Measurements from ENCODE around the gene POTEJ.
"Not testable (repeated sequence)": the region's sequence is repeated elsewhere in the genome, so short reads cannot be mapped to it uniquely, and the experiment has no call there.

Gene POTEJ

DNA sequence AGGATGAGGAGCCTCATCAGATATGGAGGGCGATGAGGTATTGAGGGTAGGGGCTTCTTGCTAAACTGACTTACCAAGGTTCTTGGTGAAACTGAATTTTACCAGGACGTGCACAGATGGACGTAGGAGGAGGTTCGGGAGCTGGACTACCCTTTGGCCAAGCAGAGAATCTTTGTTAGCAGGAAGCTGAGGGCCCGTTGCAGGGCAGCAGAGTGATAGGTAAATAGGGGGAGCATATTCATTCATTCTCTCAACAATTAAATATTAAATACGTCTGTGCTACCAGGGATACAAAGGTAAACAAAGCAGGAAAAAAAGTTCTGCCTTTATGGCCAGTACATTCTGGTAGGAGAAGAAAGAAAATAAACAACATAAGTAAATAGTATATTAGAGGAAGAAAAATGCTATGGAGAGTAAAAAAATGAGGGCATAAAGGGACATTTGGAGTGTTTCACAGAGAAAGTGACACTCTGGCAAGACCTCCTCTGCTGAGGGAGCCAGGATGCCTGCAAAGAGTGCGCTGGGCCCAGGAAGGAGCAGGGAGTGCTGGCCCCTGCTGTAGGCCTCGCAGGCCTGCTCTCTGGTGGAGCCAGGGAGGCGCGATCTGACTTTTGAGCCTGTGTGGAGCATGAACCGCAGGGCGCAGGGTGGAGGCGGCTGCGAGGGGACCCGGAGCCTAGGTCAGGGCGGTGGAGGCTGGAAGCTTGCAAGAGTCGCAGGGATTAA, 2.8 kb upstream of the POTEJ start:
- not testable (repeated sequence) for DNase-seq

GRCh38 chr2:130609002-130609920, 2.0 kb upstream of the POTEJ start:
- not testable (repeated sequence) for DNase-seq

- DNase-seq, result not testable (repeated sequence)
Measured at GRCh38 chr2:130610486-130610885, 754 bp upstream of the POTEJ start.

GRCh38 chr2:130628784-130629475, 17.7 kb downstream of the POTEJ start:
- DNase-seq, result not testable (repeated sequence)

DNA sequence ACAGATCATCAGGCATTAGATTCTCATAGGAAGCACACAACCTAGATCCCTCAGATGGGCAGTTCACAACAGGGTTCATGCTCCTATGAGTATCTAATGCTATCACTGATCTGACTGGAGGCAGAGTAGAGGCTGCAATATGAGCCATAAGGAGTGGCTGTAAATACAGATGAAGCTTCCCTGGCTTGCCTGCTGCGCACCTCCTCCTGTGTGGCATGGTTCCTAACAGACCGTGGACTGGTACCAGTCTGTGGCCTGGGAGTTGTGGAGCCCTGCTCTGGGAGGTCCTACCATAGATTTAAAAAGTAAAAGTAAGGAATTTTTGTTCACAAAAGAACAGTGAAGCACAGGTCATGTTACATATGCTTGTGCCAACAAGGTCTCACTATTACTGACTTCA, 27.7 kb downstream of the POTEJ start:
- not testable (repeated sequence) for DNase-seq

DNA sequence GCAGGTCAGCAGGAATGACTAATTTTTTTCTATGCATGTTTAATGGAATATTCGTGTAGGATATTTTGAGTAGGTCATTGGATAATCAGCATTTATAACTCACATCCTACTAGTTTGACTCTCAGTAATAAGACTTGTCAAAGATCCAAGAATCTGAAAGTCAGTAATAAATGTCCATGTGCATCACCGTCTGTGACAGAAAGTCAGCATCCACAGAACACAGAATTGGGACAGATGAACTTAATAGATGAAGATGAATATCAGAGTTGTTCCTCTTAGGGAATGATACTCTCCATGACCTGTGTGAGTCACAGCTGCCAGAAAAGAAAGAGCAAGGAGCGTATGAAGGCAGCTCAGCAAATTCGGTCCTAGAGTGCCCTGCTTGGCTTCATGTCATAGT, 30.4 kb downstream of the POTEJ start:
- DNase-seq, result not testable (repeated sequence)

GRCh38 chr2:130649285-130649684, 38.0 kb downstream of the POTEJ start:
- DNase-seq, result not testable (repeated sequence)

- not testable (repeated sequence) for DNase-seq
Measured at GRCh38 chr2:130664506-130664905, 53.3 kb downstream of the POTEJ start.

GRCh38 chr2:130665596-130665995, 54.4 kb downstream of the POTEJ start:
- not testable (repeated sequence) for DNase-seq

DNA sequence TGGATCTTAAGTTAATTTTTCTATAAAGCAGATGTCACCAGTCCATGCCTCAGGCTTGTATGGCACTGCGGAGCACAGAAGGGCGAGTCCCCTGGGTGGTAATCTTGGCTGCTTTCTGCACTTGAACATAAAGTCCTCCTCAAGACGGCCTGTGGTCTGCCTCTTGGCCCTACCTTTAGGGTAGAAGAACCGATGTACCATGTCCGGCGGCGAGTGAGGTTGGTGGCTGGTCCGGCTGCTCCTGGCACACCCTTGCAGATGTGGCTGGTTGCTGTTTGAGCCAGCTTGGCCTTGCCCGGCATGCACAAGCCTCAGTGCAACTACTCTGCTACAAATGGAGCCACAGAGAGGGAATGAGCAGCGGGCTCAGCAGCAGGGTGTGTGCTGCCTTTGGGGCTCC, 56.3 kb downstream of the POTEJ start:
- not testable (repeated sequence) for DNase-seq

DNA sequence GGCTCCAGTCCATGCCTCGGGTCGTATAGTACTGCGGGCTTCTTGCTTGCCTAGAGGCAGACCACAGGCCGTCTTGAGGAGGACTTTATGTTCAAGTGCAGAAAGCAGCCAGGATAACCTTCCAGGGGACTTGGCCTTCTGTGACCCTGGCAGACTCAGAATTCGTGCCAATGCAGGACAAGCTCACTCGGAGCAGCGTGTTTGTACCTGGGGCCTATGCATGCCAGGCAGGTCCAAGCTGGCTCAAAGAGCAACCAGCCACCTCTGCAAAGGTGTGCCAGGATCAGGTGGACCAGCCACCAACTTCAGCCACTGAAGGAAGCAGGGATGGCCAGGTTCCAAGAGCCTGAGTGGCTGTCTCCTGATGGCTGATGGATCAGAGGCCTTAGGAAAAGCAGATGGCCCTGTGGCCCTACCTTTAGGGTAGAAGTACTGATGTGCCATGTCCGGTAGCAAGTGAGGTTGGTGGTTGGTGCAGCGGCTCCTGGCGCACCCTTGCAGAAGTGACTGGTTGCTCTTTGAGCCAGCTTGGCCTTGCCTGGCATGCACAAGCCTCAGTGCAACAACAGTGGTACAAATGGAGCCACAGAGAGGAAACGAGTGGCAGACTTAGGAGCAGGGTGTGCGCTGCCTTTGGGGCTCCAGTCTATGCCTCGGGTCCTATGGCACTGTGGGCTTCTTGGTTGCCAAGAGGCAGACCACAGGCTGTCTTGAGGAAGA, 58.9 kb downstream of the POTEJ start:
- DNase-seq, result not testable (repeated sequence)

GRCh38 chr2:130692041-130692770, 81.0 kb downstream of the POTEJ start:
- not testable (repeated sequence) for DNase-seq

DNA sequence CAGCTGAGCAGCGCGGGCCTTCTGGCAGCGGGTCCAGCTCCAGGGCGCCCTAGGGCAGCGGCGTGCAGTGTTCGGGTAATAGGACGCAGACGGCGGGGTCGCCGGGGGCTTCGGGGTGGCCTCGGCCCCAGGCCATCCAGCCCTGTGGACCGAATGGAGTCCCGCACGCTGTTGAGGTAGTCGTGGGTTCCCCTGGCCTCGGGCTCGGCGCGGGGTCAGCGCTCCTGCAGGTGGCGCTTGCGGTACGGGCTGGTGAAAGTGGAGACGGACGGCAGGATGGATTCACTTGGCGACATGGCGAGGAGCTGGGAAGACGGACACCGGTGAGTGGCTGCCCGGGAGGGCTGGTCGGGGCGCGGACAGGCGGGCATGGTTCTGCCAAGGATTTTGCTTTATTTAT, 82.2 kb downstream of the POTEJ start:
- DNase-seq, result peak; percentile 58

- DNase-seq, result not testable (repeated sequence)
Measured at GRCh38 chr2:130703250-130703649, 92.0 kb downstream of the POTEJ start.

Measured in activated CD8-positive, alpha-beta memory T cell treated with anti-CD3 and anti-CD28 coated beads, Interleukin-2, amount 50 U/mL, for 48 hours (primary cell).